IPS DF 4.7 (cell line): ENCODE data around the gene CSNK1G1.
"Not testable (repeated sequence)": the region's sequence is repeated elsewhere in the genome, so short reads cannot be mapped to it uniquely, and the experiment has no call there.

ENCODE experiments used
- DNase-seq: peaks from one replicate; pipeline ENCODE4 v3.0.0-alpha.2; 2013; ENCODE audit warnings: low spot score; ENCODE audit errors: extremely low read depth

The CSNK1G1 gene

DNA sequence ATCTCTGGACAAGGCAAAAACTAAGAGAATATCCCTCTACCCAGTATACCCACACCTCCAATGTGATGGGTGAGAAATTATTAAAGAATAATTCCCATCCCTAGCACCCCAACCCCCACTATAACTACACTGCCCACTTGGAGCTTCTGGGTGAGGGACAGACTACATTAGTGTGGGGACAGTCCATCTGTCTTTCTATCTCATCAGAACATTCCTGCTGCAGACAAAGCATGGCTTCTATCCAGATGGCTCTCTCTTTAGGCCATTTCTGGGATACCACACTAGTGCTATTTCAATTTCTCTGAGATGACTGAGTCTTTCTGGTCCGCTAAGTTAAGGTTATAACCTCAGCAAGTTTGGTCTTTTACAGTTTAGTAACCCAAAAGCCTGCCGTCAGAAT is 6.6 kb downstream of the CSNK1G1 start:
- no peak for DNase-seq

DNA sequence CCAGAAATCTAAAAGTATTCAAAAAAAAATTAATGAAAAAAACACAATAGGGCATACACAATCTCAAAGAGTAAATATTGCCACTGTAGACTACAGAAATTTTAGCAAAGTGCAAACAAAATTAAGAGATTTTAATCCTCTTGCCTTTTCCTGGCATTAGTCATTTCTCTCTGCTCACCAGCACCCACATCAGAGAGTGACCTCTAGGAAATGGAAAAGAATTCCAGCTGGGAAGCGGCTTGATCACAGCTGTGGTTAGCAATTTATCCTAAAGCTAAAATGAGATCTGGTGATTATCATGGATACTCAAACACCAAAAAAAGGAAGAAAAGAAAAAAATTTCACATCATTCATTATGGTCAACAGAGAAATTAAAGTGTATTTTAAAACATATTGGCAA is 7.5 kb downstream of the CSNK1G1 start:
- no peak for DNase-seq

DNA sequence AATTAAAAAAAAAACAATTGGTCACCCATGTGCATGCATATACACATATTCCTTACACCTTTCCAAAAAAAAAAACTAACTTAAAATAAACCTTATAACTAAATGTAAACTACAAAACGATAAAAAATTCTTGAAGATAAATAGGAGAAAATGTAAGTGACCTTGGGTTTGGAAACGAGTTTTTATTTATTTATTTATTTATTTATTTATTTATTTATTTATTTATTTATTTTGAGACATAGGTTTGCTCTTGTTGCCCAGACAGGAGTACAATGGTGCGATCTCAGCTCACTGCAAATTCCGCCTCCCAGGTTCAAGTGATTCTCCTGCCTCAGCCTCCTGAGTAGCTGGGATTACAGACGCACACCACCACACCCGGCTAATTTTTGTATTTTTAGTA is 9.7 kb downstream of the CSNK1G1 start:
- DNase-seq, result not testable (repeated sequence)

DNA sequence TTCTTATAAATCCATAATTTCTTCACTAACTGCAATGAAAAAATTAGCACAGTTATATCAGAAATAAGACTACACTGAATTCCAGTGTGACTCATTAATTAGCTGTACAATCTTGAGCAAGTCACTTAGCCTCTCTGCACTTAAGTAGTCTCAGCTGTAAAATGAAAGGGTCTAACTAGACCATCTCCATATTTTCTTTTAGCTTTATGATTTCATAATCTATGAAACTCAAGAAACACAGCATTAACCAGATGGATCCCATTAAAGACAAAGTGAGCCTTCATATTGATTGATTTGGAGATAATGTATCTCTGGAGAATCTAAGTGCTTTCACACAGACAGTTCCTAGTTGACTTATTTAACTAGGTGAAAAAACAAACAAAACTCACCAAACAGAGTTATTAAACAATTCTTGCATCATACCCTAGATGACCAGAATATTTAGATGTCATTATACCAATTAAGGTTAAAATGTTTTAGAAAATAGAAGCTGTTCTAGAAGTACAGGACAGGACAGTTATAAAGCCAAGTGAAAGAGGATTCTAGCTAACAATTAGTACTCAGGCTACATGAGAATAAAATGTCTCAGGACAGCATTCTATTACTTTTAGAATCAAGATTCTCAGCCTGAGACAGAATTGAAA is 11.2 kb downstream of the CSNK1G1 start:
- no peak for DNase-seq

DNA sequence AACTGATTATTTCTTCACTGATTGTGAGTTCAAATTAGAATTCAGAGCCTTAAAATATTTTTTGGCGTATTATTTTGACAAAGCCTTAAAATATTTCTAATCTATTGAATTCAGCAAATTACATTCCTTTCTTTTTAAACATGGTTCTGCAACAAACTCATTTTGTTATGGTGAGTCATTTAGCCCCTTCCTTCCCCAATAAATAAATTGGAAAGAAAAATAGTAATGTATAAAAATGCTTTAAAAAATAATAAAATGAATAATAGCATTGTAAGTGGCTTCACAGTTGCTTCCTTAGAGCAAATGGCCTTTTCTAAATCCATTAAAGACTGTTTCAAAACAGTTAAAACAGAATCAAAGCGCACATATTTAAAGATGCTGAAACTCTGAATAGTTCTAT is 12.1 kb downstream of the CSNK1G1 start:
- DNase-seq, result no peak

DNA sequence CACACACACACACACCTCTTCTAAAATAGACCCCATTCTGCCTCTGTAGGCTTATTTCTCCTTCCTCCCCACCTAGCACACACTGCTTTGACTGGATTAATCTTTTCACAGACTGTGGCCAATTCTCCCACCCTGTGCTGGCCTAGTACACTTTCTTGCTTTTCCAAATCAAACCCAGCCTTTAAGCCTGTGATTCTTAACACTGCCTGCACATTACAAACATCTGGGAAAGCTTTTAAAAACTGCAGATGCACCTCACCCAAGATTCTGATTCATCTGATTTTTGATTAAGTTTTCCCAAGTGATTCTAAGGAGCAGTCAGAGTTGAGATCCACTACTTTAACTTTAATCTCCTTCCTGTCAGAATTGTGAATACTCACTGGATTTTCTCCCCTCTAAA is 12.8 kb downstream of the CSNK1G1 start:
- no peak for DNase-seq

DNA sequence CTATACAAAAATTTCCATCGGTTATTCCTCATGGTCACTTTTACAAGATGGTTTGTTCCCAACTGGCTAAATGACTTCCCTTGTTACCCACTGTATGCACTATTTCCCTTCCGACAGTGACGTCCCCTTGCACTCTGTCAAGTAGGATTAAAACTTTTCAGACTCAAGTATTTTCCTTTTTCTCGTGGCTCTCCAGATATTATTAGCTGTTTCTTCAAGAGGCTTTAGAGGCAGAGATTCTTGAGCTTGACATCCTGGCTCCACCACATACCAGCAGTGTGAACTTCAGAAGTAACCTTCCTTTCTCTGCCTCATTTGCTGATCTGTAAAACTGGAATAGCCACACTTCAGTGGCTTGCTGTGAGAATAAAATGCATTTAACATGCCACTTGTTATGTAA is 14.0 kb downstream of the CSNK1G1 start:
- DNase-seq, result no peak

DNA sequence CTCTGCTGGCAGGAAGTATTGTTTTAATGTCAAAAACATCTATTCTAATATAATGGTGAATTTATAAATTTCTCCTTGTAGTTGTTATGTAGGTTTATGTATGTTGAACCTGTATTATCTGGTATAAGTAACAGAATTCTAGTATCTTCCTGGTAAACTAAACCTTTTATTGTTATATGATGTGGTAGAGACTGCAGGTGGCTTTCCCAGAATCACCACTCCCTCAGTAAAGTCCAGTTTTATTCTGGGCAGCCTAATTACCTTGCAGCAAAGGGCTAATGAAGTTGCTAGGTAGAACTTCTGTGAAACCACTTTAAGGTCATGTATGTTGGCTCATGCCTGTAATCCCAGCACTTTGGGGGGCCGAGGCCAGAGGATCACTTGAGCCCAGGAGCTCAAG is 15.6 kb downstream of the CSNK1G1 start:
- DNase-seq, result no peak

DNA sequence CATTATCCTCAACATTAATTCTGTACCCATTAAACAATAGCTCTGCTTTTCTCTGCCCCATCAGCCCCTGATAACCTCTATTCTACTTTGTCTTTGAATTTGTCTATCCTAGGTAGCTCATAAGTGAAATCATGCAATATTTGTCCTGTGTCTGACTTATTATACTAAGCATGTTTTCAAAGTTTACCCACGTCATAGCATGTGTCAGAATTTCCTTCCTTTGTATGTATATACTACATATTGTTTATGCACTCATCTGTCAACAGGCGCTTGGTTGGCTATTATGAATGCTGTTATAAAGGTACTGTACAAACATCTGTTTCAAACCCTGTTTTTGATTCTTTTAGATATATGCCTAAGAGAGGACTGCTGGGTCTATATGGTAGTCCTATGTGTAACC is 18.2 kb downstream of the CSNK1G1 start:
- DNase-seq, result no peak

DNA sequence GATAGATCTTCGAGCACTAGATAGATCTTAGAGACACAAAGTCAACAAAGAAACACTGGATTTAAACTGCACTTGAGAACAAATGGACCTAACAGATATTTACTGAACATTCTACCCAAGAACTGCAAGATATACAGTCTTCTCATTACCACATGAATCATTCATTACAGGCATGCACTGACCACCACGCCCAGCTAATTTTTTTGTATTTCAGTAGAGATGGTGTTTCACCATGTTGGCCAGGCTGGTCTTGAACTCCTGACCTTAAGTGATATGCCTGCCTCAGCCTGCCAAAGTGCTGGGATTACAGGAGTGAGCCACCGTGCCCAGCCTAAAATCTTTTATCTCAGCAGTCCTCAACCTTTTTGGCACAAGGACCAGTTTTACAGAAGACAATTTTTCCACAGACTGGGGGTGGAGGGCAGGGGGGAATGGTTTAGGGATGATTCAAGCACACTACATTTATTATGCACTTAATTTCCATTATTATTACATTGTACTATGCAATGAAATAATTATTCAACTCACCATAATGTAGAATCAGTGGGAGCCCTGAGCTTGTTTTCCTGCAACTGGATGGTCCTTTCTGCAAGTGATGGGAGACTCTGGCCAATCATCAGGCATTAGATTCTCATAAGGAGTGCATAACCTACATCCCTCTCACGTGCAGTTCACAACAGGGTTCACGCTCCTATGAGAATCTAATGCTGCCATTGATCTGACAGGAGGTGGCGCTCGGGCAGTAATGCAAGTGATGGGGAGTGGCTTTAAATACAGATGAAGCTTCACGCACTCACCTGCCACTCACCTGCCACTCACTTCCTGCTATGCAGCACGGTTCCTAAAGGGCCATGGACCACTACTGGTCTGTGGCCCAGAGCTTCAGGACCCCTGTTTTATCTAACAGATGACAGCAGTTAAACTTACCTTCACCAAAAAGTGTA is 21.7 kb downstream of the CSNK1G1 start:
- no peak for DNase-seq

DNA sequence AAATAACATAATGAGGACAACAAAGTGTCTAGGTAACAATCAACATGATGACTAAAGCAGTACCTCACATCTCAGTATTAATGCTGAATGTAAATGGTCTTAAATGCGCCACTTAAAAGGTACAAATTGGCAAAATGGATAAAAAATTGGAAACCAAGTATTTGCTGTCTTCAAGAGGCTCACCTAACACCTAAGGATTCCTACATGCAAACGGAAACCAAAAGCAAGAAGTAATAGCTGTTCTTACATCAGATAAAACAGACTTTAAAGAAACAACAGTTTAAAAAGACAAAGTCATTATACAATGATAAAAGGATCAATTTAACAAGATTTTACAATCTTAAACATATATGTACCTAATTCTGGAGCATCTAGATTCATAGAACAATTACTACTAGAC is 22.5 kb downstream of the CSNK1G1 start:
- DNase-seq, result no peak

DNA sequence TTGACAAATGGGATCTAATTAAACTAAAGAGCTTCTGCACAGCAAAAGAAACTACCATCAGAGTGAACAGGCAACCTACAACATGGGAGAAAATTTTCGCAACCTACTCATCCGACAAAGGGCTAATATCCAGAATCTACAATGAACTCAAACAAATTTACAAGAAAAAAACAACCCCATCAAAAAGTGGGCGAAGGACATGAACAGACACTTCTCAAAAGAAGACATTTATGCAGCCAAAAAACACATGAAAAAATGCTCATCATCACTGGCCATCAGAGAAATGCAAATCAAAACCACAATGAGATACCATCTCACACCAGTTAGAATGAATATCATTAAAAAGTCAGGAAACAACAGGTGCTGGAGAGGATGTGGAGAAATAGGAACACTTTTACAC is 24.3 kb downstream of the CSNK1G1 start:
- DNase-seq, result not testable (repeated sequence)

DNA sequence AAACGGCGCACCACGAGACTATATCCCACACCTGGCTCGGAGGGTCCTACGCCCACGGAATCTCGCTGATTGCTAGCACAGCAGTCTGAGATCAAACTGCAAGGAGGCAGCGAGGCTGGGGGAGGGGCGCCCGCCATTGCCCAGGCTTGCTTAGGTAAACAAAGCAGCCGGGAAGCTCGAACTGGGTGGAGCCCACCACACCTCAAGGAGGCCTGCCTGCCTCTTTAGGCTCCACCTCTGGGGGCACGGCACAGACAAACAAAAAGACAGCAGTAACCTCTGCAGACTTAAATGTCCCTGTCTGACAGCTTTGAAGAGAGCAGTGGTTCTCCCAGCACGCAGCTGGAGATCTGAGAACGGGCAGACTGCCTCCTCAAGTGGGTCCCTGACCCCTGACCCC is 29.0 kb downstream of the CSNK1G1 start:
- not testable (repeated sequence) for DNase-seq

DNA sequence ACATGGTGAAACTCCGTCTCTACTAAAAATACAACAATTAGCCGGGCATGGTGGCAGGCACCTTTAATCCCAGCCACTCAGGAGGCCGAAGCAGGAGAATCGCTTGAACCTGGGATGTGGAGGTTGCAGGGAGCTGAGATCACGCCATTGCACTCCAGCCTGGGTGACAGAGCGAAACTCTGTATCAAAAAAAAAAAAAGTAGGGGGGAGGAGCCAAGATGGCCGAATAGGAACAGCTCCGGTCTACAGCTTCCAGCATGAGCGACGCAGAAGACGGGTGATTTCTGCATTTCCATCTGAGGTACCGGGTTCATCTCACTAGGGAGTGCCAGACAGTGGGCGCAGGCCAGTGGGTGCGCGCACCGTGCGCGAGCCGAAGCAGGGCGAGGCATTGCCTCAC is 29.5 kb downstream of the CSNK1G1 start:
- not testable (repeated sequence) for DNase-seq

DNA sequence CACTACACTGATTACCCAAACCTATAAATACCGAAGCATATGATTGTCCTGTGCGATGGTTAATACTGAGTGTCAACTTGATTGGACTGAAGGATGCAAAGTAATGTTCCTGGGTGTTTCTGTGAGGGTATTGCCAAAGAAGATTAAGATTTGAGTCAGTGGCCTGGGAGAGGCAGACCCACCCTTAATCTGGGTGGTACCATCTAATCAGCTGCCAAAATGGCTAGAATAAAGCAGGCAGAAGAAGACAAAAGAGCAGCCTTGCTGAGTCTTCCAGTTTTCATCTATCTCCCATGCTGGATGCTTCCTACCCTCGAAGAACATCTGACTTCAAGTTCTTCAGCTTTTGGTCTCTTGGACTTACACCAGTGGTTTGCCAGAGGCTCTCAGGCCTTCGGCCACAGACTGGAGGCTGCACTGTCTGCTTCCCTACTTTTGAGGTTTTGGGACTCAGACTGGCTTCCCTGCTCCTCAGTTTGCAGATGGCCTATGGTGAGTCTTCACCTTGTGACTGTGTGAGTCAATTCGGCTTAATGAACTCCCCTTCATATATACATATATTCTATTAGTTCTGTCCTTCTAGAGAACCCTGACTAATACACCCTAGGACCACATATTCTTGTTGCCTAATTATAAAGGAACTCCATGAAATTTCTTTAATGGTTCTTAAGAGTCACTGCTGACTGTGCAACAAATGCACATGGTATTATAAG is 31.7 kb downstream of the CSNK1G1 start:
- DNase-seq, result no peak

DNA sequence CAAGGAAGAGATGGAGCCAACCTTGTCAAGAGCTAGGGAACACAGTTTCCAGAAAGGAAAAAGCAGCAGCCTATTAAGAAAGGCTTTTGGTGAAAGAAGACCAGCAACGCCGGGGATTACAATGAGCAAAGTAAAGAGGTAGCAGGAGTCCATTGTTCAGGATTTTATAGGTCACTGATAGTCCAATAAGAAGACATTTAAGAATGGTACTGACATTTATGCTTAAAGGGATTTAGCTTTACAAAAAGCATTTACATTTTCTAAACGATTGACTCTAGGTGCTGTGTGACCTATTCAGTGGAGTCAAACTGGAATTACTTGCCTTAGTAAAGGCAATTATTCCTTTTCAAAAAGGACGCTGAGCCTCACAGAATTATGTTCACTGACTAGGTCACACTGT is 40.8 kb downstream of the CSNK1G1 start:
- no peak for DNase-seq

DNA sequence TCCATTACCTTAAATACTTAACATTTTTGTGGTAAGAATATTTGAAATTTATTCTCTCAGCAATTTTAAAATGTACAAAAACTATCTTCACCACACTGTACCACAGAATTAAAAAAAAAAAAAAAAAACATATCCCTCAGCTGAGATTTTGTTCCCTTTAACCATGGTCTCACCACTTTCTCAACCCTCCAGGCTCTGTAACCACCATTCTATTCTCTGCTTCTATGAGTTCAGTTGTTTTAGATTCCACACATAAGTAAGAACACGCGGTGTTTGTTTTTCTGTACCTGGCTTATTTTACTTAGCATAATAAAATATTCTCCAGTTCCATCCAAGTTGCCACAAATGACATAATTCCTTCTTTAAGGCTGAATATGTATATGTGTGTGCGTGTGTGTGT is 41.5 kb downstream of the CSNK1G1 start:
- DNase-seq, result no peak

DNA sequence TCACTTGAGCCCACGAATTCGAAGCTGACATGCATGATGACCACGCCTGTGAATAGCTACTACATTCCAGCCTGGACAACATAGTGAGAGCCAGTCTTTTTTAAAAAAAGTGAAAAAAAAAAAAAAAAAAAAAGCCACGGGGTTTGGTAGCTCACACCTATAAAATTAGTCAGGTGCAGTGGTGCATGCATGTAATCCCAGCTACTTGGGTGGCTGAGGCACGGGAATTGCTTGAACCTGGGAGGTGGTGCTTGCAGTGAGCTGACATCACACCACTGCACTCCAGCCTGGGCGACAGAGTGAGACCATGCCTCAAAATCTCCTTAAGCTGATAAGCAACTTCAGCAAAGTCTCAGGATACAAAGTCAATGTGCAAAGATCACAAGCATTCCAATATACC is 44.4 kb downstream of the CSNK1G1 start:
- no peak for DNase-seq

DNA sequence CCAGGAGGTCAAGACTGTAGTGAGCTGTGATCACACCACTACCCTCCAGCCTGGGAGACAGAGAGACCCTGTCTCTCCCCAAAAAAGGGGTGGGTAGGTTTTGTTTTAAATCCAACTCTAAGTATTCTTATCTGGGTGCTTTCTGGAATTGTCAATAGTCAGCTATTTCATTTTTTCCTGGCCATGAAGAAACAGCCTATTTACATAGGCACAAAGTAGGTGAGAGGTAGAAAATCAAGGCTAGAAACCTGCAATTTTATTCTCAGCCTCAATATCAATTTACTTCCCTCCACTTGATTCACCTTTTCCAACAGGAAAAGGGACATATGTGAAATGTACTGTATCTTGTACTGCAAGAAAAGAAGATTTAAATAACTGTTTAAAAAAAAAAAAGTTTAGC is 45.9 kb downstream of the CSNK1G1 start:
- no peak for DNase-seq

DNA sequence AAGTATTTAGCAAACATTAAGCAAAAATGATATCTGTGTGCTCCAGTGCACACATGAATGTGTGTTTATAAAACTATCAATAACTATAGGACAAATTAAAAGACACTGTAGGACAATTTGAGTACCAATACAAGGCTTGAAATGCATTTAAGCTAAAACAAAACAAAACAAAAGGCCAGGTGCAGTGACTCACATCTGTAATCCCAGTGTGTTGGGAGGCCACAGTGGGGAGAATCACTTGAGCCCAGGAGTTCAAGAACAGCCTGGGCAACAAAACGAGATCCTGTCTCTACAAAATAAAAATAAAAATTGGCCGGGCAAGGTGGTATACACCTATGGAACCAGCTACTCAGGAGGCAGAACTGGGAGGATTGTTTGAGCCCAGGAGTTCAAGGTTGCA is 50.7 kb downstream of the CSNK1G1 start:
- DNase-seq, result no peak

DNA sequence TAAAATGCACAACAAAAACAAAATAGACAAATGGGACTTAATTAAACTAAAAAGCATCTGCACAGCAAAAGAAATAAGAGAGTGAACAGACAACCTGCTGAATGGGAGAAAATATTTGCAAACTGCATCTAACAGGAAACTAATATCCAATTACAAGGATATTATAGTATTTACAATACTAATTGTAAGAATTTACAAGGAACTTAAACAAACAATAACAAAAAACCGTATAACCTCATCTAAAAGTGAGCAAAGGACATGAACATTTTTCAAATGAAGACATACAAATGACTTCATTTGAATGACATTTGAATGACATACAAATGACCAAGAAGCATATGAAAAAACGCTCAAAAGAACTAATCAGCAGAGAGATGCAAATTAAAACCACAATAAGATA is 66.4 kb downstream of the CSNK1G1 start:
- DNase-seq, result no peak

DNA sequence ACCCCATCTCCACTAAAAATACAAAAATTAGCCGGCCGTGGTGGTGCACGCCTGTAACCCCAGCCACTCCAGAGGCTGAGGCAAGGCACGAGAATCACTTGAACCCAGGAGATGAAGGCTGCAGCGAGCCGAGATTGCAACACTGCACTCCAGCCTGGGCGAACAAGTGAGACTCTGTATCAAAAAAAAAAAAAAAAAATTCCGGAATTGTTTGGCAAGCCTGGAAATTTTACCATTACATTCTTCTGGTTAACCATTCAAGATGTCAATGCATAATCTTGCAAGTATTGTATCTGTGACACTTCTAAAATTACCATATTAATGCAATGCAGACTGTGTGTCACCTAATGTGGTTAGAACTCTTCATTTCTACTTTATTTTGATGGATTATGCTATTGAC is 67.0 kb downstream of the CSNK1G1 start:
- no peak for DNase-seq
